GM10847 (cell line): ENCODE results near the gene BATF3.

Source experiments
- POLR2A ChIP-seq: IDR thresholded peaks from 2 replicates; pipeline ENCODE4 v1.6.1; 2011; ENCODE audit not compliant: insufficient read length; ENCODE audit errors: extremely low read depth

Gene BATF3

DNA sequence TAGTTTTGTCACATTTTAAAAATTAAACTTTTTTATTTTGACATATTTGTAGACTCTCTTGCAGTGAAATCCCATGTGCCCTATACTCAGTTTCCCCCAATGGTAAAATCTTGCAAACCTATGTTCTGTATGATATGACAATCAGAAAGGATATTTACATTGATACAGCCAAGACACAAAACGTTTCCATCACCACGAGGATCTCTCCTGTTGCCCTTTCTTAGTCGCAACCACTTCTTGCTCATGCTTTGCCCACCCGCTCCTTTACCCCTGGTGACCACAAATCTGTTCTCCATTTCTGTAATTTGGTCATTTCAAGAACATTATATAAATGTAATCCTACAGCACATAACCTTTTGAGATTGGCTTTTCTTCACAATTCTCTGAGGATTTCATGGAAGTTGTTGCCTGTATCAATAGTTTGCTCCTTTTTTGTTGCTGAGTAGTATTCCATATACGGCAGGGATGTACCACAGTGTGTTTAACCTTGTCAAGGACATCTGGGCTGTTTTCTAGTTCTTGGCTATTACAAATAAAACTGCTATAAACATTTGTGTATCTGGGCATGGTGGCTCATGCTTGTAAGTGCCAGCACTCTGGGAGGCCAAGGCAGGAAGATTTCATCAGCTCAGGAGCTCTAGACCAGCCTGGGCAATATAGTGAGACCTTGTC lies 14.0 kb upstream of the BATF3 start:
- TF ChIP-seq POLR2A, result no peak

DNA sequence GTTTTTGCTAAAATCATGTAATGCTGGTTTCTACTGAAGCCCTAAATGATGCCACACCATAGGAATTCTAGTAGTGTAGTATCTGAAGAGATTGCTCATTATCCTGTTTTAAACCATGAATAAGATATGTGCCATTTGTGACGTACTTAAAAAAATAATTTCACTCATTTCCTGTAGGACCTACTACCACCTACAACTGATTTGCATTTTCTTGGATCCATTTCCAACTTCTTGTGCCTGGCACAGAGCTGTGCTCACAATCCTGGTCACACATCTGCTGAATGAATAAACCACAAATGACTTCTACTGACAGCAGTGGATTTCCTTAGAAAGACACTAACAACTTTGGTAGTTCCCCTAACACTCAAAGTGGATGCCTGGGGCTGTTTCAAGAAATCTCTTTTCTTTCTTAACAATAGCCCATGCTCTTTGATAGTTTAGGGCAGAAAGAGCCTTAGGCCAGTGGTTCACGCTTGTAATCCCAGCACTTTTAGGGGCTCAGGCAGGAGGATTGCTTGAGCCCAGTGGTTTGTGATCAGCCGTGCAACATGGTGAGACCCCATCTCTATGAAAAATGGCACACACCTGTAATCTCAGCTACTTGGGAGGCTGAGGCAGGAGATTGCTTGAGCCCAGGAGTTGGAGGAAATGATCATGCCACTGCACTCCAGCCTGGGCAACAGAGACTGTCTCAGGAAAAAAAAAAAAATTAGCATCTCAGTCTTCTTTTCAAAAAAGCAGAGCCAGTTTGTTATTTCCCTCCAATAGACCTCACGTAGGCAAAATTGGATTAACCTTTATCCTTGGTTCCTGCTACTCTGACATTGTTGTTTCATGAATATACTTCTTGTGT lies 13.0 kb upstream of the BATF3 start:
- no peak for TF ChIP-seq POLR2A

DNA sequence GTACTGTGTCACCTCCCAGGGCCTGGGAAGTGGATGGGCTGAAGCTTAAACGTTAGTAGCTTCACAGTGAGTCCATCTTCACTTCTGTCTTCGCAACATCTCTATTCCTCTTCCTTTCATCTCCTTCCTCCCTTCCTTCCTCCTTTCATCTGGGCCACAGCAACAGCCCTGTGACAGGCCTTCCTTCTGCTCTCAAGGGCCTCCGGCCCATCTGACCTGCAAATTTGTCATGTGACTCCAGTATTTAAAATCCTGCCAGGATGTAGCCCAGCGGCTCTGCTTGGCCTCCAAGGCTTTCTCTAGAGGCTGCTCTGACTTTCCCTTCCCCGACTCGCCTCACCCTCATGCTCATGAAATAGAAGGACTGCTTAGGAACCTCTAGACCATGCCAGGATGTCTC lies 10.9 kb upstream of the BATF3 start:
- no peak for TF ChIP-seq POLR2A

DNA sequence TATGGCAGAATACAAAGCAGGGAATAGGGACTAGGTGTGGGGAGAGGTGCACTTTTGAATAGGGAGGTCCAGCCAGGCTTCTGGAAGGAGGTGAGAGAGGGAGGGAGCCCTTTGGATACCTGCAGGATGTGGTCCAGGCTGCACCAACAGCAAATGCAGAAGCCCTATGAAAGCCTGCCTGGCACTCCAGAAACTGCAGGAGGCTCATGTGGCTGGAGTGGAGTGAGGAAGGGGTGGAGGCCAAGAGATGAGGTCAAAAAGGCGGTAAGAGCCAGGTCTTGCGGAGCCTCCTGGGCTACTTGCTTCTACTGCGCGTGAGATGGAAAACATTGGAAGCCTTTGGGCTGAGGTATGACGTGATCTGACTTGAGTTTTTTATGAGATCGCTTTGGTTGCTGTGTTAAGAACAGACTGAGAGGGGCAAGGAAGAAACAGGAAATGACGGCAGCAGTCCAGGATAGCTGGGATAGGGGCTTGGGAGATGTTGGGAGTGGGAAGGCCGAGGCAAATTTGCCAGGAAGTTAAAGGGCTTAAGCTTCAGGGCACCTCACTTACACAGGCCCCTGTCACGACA lies 4.4 kb upstream of the BATF3 start:
- TF ChIP-seq POLR2A, result no peak

DNA sequence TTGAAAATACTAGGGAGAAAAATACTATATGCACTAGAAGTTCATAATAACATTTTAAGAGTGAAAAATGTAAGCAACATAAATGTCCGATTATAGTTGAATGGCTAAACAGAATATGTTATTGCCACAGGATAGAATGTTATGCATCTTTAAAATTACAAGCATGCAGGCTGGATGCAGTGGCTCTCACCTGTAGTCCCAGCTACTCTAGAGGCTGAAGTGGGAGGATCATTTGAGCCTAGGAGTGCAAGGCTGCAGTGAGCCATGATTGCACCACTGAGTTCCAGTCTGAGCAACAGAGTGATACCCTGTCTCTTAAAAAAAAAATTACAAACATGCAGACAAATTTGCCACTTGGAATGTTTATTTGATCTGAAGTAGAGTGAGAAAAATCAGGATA lies 3.0 kb upstream of the BATF3 start:
- TF ChIP-seq POLR2A, result no peak

DNA sequence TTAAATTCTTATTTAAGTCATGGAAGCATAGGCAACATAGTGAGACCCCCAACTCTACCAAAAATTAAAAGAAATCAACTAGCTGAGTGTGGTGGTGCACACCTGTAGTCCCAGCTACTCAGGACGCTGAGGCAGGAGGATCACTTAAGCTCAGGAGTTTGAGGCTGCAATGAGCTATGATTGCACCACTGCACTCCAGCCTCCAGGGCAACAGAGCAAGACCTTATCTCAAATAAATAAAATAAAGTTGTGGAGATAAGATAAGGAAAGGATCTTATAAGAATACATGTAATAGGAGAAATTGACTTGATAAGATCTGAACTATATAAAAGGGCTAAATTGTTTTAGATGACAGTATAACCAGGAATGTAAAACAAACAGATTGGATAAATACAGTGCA lies 2.3 kb upstream of the BATF3 start:
- TF ChIP-seq POLR2A, result no peak

DNA sequence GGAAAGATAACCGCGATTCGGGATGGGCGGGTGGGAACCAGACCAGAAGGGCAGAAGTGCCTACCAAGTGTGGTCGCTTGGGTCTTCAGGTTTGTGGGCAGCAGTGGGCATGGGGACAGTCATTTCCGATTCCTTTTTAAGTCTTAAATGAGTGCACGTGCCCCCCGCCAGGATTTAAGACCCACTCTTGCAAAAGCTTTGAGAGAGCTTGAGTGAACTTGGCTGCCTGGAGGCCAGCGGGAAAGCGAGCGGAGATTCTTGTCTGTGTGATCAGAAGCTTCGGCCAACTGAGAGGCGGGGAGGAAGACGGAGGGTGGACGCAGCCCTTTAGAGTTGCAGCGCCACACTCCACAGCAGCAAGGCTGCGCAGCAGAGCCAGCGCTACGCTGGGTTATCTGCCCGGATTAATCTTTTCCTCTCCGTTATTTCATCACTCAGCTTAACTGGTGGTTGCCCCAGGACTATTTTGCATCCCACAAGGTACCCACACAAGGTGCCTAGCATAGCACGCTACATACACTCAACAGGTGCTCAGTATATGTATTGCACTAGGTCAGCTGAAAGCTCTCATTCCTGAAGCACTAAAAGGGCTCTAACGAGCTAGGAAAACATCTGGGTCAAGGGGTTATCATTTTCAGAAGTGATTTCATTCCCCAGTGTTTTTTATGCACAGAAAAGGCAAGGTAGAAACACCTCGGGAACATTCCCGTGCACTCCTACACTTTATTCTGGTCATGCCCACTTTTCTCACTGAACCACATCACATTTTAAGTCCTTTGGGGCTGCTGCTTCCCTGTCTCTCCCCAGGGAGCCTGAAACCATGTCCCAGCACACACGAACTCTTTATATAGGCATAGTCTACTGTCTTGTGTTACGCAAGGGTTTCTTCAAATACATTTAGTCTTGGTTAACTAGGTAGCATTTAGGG lies 1.5 kb upstream of the BATF3 start:
- TF ChIP-seq POLR2A, result no peak

DNA sequence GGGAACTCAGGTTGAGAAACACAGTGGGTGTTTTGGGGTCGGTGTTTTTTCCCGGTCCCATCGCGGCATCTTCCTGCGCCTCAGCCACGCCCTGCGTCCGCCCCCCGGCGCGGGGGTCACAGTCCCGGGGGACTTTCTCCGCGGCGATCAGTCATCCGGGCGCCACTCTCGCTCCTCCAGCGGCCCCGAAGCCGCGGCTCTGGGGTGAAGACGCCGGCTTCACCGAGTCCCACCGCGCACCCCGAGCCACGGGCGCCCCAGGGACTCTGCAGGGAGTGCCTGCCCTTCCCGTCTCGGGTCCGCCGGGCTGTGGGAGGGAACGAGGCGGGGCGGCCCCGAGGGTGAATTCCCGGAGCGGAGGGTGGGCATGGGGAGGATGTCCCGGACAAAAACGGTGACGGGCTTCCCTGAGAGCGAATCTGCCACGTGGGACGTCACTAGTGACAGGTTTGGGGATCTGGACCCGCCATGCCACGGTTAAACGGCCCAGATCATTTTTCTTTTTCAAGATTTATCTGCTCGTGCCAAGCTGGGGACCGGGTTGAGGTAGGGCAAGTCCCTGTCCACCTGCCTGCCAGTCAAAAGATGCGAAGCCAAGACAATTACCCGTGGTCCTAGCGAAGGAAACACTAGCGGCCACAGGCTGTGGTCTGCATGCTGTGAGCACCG lies 717 bp upstream of the BATF3 start:
- peak; percentile 11 for TF ChIP-seq POLR2A

DNA sequence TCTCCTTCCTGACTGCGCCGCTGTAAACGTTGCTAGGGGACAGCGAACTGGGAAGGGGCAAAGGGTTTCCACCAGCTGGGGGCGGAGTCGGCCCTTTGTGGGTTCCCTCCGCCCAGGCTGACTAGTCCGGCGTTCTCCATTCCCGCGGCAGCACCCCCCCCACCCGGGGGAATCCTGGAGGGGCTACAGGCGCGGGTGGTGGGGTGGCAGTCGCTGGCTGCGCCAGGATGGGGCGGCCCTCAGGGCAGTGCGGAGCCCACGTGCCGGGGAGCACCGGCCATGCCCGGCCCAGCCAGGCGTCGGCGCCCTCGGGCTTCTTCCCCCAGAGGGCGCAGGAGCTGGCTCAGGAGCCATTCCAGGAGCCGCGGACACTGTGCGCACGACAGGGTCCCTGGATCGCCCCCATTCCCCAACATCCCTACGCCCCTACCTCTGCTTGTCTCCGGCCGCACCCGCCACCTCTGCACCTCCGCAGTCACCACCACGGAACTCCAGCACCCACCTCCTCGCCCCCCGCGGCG lies 476 bp downstream of the BATF3 start:
- no peak for TF ChIP-seq POLR2A

DNA sequence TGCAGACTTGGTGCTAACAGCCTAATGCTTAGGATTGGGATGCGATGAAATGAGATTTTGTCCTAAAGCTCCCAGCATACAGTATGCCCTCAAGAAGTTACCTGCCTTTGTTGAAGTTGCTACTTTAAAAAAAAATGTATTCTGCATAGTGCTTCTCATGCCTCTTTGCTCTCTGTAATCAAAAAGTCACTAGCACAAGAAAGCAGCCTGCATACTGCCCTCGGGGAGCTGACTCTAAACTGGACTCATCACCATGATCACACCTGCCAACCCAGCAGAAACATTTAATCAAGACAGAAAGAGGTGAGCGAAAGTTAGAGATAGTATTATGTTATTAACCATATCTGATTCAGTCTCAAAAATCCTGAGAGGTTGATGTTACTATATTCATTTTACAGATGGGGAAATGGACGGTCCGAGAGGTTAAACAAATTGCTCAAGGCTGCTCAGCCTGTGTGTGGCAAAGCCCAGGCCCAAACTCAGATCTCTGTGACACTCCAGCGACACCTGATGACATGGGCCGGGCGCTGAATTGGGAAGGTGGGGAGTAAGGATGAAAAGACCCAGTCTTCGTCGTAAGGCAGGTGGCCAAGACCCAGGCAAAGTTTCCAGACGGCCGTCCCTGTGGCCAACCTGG lies 1.1 kb downstream of the BATF3 start:
- TF ChIP-seq POLR2A, result no peak

DNA sequence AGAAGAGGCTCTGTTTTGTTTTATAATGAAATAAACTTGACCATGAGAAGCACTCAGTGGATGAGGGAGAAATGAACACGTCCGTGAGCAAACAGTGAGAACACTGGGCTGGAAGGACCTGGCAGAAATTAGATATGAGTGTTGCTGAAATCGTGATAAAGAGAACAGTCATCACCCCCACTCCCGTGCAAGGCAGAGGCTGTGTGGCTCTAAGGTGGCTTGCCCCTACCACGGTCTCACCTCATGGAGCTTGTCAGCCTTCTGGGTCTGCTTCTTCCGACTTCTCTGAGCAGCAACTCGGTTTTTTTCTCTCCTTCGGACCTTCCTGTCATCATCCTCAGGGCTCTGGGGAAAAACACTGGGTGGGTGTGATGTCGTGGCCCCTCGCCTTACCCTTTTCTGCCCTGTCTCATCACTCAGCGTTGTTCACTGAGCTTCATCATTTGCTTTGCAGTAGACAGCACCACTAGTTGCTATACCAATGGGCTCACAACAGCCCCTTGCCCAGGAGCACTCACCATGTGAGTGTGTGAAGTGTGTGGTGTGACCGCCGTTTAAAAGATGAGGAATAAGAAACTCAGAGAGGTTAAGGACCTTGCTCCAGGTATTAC lies 2.8 kb downstream of the BATF3 start:
- TF ChIP-seq POLR2A, result no peak

DNA sequence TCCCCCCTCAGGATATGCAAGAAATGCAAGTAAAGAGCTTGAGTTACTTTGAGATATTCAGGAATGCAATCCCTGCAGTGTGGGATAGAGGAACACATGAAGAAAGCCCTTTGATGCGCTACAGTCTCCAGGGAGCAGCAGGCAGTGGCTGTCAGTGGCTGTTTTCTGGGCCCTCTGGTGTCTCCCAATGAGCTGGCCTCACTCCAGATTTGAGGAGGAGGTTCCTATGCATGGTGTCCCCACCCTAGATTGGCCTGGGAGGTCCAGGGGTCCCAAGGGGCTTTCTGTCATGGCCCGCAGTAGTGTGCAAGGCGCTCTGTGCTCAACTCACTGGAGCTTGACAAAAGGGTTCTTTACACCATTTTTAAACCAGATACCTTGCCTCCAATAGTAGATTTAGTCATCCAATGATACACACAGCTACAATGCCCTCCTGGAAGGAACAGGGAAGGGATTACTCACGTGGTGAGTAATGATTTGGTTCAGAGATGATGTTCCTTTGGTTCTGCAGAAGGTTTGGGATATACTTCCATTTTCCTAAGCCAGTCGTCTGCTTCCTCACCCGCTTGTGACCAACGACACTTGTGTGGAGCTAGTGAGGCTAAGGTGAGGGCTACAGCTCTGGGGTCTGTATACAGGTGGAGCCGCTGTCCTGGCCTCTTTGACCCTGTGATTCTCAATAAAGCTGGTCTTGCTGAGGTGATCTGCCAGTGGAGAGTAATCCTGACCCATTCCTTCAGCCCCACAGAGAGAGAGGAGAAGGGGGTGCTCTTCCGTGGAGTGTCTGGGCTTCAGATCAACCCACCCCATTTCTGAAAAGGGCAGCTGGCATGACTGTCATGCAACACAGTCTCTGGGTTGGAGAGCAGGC lies 6.6 kb downstream of the BATF3 start:
- no peak for TF ChIP-seq POLR2A
